ENCODE data around the gene ZNF200.

ZNF200 gene

DNA sequence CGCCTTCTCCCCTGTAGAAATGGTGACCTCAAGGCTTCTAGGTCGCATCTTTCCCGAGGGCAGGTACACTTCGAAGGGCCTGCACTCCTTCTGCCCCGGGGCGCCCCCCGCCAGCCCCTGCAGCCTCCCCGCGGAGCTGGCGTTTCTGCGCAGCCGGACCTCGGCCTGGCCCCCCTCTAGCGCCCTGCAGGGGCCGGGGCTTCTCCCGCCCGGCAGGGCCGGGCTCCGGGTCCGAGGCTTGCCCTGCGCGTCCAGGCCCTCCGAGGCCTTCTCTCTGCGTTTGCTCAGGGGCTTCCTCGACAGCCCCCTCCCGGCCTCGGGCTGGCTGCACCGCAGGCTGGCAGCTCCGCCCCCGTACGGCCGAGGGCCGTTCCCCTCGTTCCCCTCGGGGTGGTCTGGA lies 19.4 kb upstream of the ZNF200 start:
- Histone ChIP-seq H3K9ac (ENCODE audit: low read depth in 1 of 2, low read length in 2 of 2) (no peak overlapping the region), H3K4me1 (ENCODE audit: control insufficient read depth in 1 of 2, insufficient read depth in 2 of 2, low read length in 2 of 2) (peaks cover 0 to 5% of the 10 kb centered on the region in 2 donors), H3K36me3 (ENCODE audit: control insufficient read depth in 1 of 2, insufficient read depth in 2 of 2, low read length in 2 of 2) (no peaks in the 10 kb centered on the region), H3K9me3 (ENCODE audit: control insufficient read depth in 1 of 2, low read length in 2 of 2) (no peaks in the 10 kb centered on the region), H3K27ac (ENCODE audit: low read depth, low read length) (no peak overlapping the region), H3K4me3 (ENCODE audit: low read depth in 1 of 2, low read length in 2 of 2) (no peak overlapping the region), H3K27me3 (ENCODE audit: control insufficient read depth in 1 of 2, insufficient read depth in 2 of 2, low read length in 2 of 2) (no peaks in the 10 kb centered on the region)

DNA sequence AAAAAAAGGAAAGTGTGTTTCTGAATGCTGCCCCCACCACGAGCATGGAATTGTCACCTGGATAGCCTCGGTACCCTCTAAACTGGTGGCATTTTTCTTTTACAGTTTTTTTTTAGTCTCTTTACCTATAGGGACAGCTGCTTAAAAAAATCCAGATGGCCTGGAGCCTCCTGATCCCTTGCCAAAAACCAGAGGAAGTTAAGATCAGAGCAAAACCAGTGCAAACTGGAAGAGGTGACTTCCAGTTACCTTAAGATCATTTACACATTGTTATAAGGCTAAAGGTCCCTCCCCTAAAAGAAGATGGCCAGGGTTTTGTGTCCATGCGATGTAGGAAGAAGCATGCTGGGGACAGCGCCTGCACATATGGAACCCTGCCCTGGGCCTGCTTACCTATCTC lies 18.0 kb upstream of the ZNF200 start:
- Histone ChIP-seq H3K4me1 (ENCODE audit: control insufficient read depth in 1 of 2, insufficient read depth in 2 of 2, low read length in 2 of 2) (no peaks in the 10 kb centered on the region), H3K27ac (ENCODE audit: low read depth, low read length) (no peak overlapping the region), H3K9me3 (ENCODE audit: control insufficient read depth in 1 of 2, low read length in 2 of 2) (no peaks in the 10 kb centered on the region), H3K36me3 (ENCODE audit: control insufficient read depth in 1 of 2, insufficient read depth in 2 of 2, low read length in 2 of 2) (no peaks in the 10 kb centered on the region), H3K9ac (ENCODE audit: low read depth in 1 of 2, low read length in 2 of 2) (no peak overlapping the region), H3K27me3 (ENCODE audit: control insufficient read depth in 1 of 2, insufficient read depth in 2 of 2, low read length in 2 of 2) (no peaks in the 10 kb centered on the region), H3K4me3 (ENCODE audit: low read depth in 1 of 2, low read length in 2 of 2) (no peak overlapping the region)

DNA sequence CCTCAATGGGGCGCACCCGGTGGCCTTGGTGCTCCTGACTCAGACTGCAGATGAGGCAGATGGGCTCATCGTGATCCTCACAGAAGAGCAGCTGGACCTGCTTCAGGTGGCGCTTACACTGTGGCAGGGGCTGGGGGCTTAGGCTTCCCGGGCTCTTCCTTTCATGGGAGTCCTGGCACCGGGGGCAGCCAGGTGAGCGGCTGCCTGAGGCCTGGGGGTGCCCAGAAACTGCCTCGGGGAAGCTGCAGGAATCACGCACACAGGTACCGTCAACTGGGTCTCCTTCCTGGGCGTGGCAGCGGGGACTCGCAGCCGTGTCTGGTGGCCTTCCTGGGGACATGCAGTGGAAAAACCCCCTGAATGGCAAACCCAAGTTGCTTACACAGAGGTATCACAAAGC lies 14.5 kb upstream of the ZNF200 start:
- Histone ChIP-seq H3K36me3 (ENCODE audit: control insufficient read depth in 1 of 2, insufficient read depth in 2 of 2, low read length in 2 of 2) (no peaks in the 10 kb centered on the region), H3K27ac (ENCODE audit: low read depth, low read length) (no peak overlapping the region)

DNA sequence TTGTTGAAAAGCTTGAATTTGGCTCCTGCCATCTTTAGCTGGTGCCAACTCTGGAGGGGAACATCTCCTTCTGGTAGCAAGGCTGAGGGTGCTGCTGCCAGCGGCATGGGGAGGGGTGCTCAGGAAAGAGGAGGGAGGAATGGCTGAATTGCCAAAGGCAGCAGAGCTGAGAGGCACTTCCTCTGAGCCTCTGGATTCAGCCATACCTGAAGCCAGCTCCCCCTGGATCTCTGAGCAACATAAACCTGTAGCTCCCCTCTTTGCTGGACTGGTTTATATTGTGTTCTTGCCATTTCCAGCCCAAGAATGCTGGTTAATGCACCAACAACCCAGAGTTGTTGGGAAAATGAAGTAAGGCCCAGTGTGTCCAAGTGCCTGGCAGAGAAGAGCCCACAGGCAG lies 14.1 kb upstream of the ZNF200 start:
- Histone ChIP-seq H3K36me3 (ENCODE audit: control insufficient read depth in 1 of 2, insufficient read depth in 2 of 2, low read length in 2 of 2) (no peaks in the 10 kb centered on the region), H3K27ac (ENCODE audit: low read depth, low read length) (no peak overlapping the region), H3K4me1 (ENCODE audit: control insufficient read depth in 1 of 2, insufficient read depth in 2 of 2, low read length in 2 of 2) (no peaks in the 10 kb centered on the region), H3K4me3 (ENCODE audit: low read depth in 1 of 2, low read length in 2 of 2) (no peak overlapping the region), H3K9me3 (ENCODE audit: control insufficient read depth in 1 of 2, low read length in 2 of 2) (no peaks in the 10 kb centered on the region), H3K27me3 (ENCODE audit: control insufficient read depth in 1 of 2, insufficient read depth in 2 of 2, low read length in 2 of 2) (no peaks in the 10 kb centered on the region), H3K9ac (ENCODE audit: low read depth in 1 of 2, low read length in 2 of 2) (no peak overlapping the region)

More for the DNA sequence above, 14.5 kb upstream of the ZNF200 start:
- Histone ChIP-seq H3K4me3 (ENCODE audit: low read depth in 1 of 2, low read length in 2 of 2) (no peak overlapping the region), H3K27me3 (ENCODE audit: control insufficient read depth in 1 of 2, insufficient read depth in 2 of 2, low read length in 2 of 2) (no peaks in the 10 kb centered on the region), H3K9ac (ENCODE audit: low read depth in 1 of 2, low read length in 2 of 2) (no peak overlapping the region), H3K9me3 (ENCODE audit: control insufficient read depth in 1 of 2, low read length in 2 of 2) (no peaks in the 10 kb centered on the region), H3K4me1 (ENCODE audit: control insufficient read depth in 1 of 2, insufficient read depth in 2 of 2, low read length in 2 of 2) (no peaks in the 10 kb centered on the region)

DNA sequence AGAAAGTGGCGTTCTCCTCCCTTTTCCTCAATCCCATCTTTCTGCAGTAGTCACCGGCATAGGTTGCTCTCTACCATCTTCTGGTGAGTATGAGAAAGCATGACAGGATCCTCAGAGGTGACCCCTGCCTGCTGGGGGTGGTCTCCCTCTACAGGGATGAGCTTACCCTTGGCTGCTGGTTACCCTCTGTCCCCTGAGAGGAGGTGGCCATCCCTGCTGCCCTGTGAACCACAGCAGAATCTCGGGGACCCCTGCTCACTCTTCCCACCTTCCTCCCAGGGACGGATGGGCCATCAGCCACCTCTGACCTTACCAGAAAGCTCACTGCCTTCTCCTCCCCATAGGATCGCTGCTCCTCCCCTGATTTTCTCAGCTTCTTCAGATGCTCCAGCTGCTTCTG lies 13.6 kb upstream of the ZNF200 start:
- H3K4me1 ChIP-seq (ENCODE audit: control insufficient read depth in 1 of 2, insufficient read depth in 2 of 2, low read length in 2 of 2), result no peaks in the 10 kb centered on the region
- H3K27me3 ChIP-seq (ENCODE audit: control insufficient read depth in 1 of 2, insufficient read depth in 2 of 2, low read length in 2 of 2), result no peaks in the 10 kb centered on the region
- H3K9ac ChIP-seq (ENCODE audit: low read depth in 1 of 2, low read length in 2 of 2), result no peak overlapping the region
- H3K4me3 ChIP-seq (ENCODE audit: low read depth in 1 of 2, low read length in 2 of 2), result no peak overlapping the region
- no peak overlapping the region for H3K27ac ChIP-seq (ENCODE audit: low read depth, low read length)
- H3K36me3 ChIP-seq (ENCODE audit: control insufficient read depth in 1 of 2, insufficient read depth in 2 of 2, low read length in 2 of 2), result no peaks in the 10 kb centered on the region
- no peaks in the 10 kb centered on the region for H3K9me3 ChIP-seq (ENCODE audit: control insufficient read depth in 1 of 2, low read length in 2 of 2)

DNA sequence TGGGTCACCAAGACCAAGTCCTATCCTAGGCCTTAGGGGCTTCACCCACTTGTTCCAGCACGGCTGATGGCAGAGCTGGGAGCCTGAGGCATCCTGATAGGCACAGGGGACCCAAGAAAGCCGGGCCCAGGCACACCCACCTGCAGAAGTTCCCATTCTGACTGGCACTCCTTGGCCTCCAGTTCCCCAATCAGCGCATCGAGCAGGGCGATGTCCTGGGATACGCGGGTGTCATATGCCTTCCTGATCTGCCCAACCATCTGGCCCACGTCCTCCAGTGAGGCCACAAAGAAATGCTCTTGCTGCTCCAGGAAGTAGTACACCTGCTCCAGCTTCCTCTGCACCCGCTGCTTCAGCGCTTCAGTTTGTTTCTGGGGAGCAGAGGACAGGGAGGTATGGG lies 11.9 kb upstream of the ZNF200 start:
- H3K9me3 ChIP-seq (ENCODE audit: control insufficient read depth in 1 of 2, low read length in 2 of 2), result no peaks in the 10 kb centered on the region
- H3K36me3 ChIP-seq (ENCODE audit: control insufficient read depth in 1 of 2, insufficient read depth in 2 of 2, low read length in 2 of 2), result no peaks in the 10 kb centered on the region
- no peak overlapping the region for H3K9ac ChIP-seq (ENCODE audit: low read depth in 1 of 2, low read length in 2 of 2)
- H3K4me1 ChIP-seq (ENCODE audit: control insufficient read depth in 1 of 2, insufficient read depth in 2 of 2, low read length in 2 of 2), result no peaks in the 10 kb centered on the region
- H3K4me3 ChIP-seq (ENCODE audit: low read depth in 1 of 2, low read length in 2 of 2), result no peak overlapping the region
- no peak overlapping the region for H3K27ac ChIP-seq (ENCODE audit: low read depth, low read length)
- H3K27me3 ChIP-seq (ENCODE audit: control insufficient read depth in 1 of 2, insufficient read depth in 2 of 2, low read length in 2 of 2), result no peaks in the 10 kb centered on the region

DNA sequence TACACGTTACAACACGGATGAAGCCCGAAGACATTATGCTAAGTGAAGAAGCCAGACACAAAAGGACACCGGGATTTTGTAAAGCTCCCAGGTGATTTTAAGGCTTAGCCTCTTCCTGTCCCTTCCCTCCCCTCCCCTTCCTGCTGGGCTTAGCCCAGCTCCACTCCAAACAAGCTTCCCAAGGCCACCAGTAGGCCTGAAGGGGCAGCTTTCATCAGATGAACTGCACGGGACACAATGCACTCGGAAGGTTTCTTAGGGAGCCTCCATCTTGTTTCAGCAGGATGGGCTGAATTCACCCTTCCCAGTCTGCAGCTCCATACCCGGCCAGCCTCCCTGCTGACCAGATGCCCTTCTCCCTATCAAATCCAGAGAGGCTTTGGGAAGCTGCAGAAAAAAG lies 11.0 kb upstream of the ZNF200 start:
- Histone ChIP-seq H3K4me1 (ENCODE audit: control insufficient read depth in 1 of 2, insufficient read depth in 2 of 2, low read length in 2 of 2) (no peaks in the 10 kb centered on the region), H3K4me3 (ENCODE audit: low read depth in 1 of 2, low read length in 2 of 2) (no peak overlapping the region), H3K9me3 (ENCODE audit: control insufficient read depth in 1 of 2, low read length in 2 of 2) (no peaks in the 10 kb centered on the region), H3K27ac (ENCODE audit: low read depth, low read length) (no peak overlapping the region), H3K27me3 (ENCODE audit: control insufficient read depth in 1 of 2, insufficient read depth in 2 of 2, low read length in 2 of 2) (no peaks in the 10 kb centered on the region), H3K36me3 (ENCODE audit: control insufficient read depth in 1 of 2, insufficient read depth in 2 of 2, low read length in 2 of 2) (no peaks in the 10 kb centered on the region), H3K9ac (ENCODE audit: low read depth in 1 of 2, low read length in 2 of 2) (no peak overlapping the region)

DNA sequence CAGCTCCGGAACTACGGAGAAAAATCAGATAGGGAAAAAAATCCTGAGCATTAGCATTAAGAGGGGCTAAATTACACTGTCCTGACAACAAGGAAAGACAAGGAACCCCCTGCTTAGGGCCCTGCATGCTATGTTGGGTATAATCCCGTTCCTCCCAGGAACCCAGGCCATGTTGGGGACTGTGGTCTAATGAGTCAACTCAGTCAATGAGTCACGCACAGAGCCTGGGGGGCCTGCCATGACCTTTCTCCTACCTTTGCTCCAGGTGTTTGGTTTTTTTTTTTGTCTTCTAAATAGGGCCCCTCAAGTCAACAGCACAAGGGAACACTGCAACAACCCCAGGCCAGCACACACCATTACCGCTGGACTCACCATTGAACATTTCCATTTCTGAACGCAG lies 8.9 kb upstream of the ZNF200 start:
- Histone ChIP-seq H3K4me1 (ENCODE audit: control insufficient read depth in 1 of 2, insufficient read depth in 2 of 2, low read length in 2 of 2) (no peaks in the 10 kb centered on the region), H3K4me3 (ENCODE audit: low read depth in 1 of 2, low read length in 2 of 2) (no peak overlapping the region), H3K27ac (ENCODE audit: low read depth, low read length) (no peak overlapping the region), H3K9ac (ENCODE audit: low read depth in 1 of 2, low read length in 2 of 2) (no peak overlapping the region), H3K9me3 (ENCODE audit: control insufficient read depth in 1 of 2, low read length in 2 of 2) (no peaks in the 10 kb centered on the region), H3K27me3 (ENCODE audit: control insufficient read depth in 1 of 2, insufficient read depth in 2 of 2, low read length in 2 of 2) (no peaks in the 10 kb centered on the region), H3K36me3 (ENCODE audit: control insufficient read depth in 1 of 2, insufficient read depth in 2 of 2, low read length in 2 of 2) (no peaks in the 10 kb centered on the region)

DNA sequence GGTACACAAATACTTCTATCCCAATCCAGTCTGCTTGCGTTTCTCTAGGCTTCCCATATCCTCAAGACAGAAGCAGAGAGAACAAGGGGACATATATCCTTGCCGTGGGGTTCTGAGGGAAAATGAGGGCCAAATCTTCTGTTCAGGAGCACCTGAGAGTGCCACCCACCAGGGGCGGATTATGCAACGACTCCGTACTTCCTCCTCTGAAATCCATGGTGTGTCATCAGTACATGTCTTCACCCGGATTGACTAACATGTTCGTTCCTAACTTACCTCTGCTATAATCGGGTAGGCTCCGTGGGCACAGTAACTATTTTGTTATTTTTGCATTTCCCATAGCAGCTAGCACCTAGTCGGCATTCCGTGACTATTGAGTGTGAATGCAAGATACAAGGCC lies 7.8 kb upstream of the ZNF200 start:
- no peak overlapping the region for H3K9ac ChIP-seq (ENCODE audit: low read depth in 1 of 2, low read length in 2 of 2)
- H3K27me3 ChIP-seq (ENCODE audit: control insufficient read depth in 1 of 2, insufficient read depth in 2 of 2, low read length in 2 of 2), result no peaks in the 10 kb centered on the region
- H3K4me1 ChIP-seq (ENCODE audit: control insufficient read depth in 1 of 2, insufficient read depth in 2 of 2, low read length in 2 of 2), result no peaks in the 10 kb centered on the region
- no peaks in the 10 kb centered on the region for H3K36me3 ChIP-seq (ENCODE audit: control insufficient read depth in 1 of 2, insufficient read depth in 2 of 2, low read length in 2 of 2)
- no peaks in the 10 kb centered on the region for H3K9me3 ChIP-seq (ENCODE audit: control insufficient read depth in 1 of 2, low read length in 2 of 2)
- H3K27ac ChIP-seq (ENCODE audit: low read depth, low read length), result no peak overlapping the region
- no peak overlapping the region for H3K4me3 ChIP-seq (ENCODE audit: low read depth in 1 of 2, low read length in 2 of 2)

DNA sequence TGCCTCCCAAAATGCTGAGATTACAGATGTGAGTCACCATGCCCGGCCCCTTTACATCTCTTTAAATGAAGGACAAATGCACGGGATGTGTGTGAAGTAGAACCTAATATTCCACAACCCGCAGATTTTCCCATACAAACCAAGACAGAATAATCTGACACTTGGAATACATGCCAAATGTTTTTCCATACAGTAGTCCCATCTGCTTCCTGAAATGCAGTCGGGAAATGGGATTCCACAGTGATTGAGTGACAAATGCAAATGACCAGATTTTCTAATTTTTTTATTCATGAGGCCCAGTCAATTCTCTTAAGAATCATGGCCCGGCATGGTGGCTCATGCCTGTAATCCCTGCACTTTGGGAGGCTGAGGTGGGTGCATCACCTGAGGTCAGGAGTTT lies 6.8 kb upstream of the ZNF200 start:
- no peaks in the 10 kb centered on the region for H3K27me3 ChIP-seq (ENCODE audit: control insufficient read depth in 1 of 2, insufficient read depth in 2 of 2, low read length in 2 of 2)
- H3K27ac ChIP-seq (ENCODE audit: low read depth, low read length), result no peak overlapping the region
- no peaks in the 10 kb centered on the region for H3K4me1 ChIP-seq (ENCODE audit: control insufficient read depth in 1 of 2, insufficient read depth in 2 of 2, low read length in 2 of 2)
- no peaks in the 10 kb centered on the region for H3K36me3 ChIP-seq (ENCODE audit: control insufficient read depth in 1 of 2, insufficient read depth in 2 of 2, low read length in 2 of 2)
- no peak overlapping the region for H3K9ac ChIP-seq (ENCODE audit: low read depth in 1 of 2, low read length in 2 of 2)
- no peaks in the 10 kb centered on the region for H3K9me3 ChIP-seq (ENCODE audit: control insufficient read depth in 1 of 2, low read length in 2 of 2)
- no peak overlapping the region for H3K4me3 ChIP-seq (ENCODE audit: low read depth in 1 of 2, low read length in 2 of 2)

Measured in duodenal mucosa (tissue), 2 donors.